Measurements from ENCODE around the gene SFN. TPM values are rescaled to one million over a fixed set of nuclear protein-coding genes. Genes with fewer than 3 reads are reported as not detected.

The SFN gene
- total and polyA plus RNA-seq, 2 of the 13 experiments (the other 11 are each of a cell fraction or from before 2014, with no cell fraction given) = 4.3 to 5.6 TPM

DNA sequence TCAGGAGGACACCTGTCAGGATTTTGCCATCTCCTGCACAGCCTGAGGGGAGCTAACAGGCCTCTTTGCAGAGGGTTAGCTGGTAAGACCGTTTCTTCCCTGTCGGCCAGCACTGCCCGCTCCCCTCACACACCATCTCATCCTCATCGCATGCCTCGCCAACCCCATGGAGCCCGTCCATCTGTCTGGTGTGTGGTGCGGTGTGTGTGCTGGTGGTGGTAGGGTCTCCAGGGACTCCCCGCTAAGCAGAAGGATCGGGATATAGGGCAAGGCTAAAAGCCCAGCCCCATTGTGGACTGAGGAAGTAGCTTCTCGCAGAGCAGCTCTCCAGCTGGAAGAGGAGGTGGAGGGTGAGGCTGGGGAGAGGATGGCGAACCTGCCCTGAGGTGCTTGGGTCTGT is 6.8 kb upstream of the SFN start:
- intact Hi-C loops (cut with micrococcal nuclease; ENCODE audit: unreplicated experiment) = no loop called here
- Histone ChIP-seq H3K9ac (ENCODE audit: insufficient read depth, low read depth, low read length) (no peak overlapping the region), H2AFZ (ENCODE audit: low read length) (no peak overlapping the region), H3K4me3 (replicated peaks in 1 of 3; ENCODE audit: insufficient read depth in 1 of 3, low read depth in 2 of 3, low read length in 3 of 3) (no peak overlapping the region), H4K20me1 (ENCODE audit: insufficient read depth, low read length) (no peaks in the 10 kb centered on the region), H3K27me3 (ENCODE audit: control insufficient read depth in 1 of 2, insufficient read depth in 2 of 2, low read length in 2 of 2) (no peaks in the 10 kb centered on the region), H3K36me3 (replicated peaks in 1 of 2; ENCODE audit: control insufficient read depth in 1 of 2, insufficient read depth in 2 of 2, low read length in 2 of 2) (peaks cover 19 to 28% of the 10 kb centered on the region in 2 experiments), H3K9me3 (ENCODE audit: low read length) (no peaks in the 10 kb centered on the region), H3K27ac (ENCODE audit: extremely low read length, insufficient read depth, low read length) (no peak overlapping the region), H3K4me1 (ENCODE audit: insufficient read depth, low read length) (peaks cover 2% of the 10 kb centered on the region; the same call in 1 of the 2 replicates), H3K79me2 (ENCODE audit: insufficient read depth, low read length) (no peaks in the 10 kb centered on the region), H3K4me2 (ENCODE audit: low read depth, low read length) (no peak overlapping the region)
- ChIA-PET POLR2A (no interaction called here), CTCF (ENCODE audit: low intra/inter-chr PET ratio, low total read pairs) (no interaction called here)
- TF ChIP-seq RFXAP (CRISPR knock-in tag; IDR thresholded peaks at IDR 0.05; ENCODE audit: borderline replicate concordance) (no peak), ARNTL (CRISPR knock-in tag; IDR thresholded peaks at IDR 0.05) (no peak), ZFP90 (CRISPR knock-in tag; IDR thresholded peaks at IDR 0.05; ENCODE audit: borderline replicate concordance) (no peak), FLYWCH1 (CRISPR knock-in tag; IDR thresholded peaks at IDR 0.05) (no peak), TBL1XR1 (IDR thresholded peaks at IDR 0.05; ENCODE audit: borderline replicate concordance, low read length, partially characterized antibody) (no peak), ZNF777 (CRISPR knock-in tag; IDR thresholded peaks at IDR 0.05) (no peak), TBP (CRISPR knock-in tag; IDR thresholded peaks at IDR 0.05) (no peak), IKZF1 (IDR thresholded peaks at IDR 0.05) (no peak), ZNF672 (CRISPR knock-in tag; IDR thresholded peaks at IDR 0.05) (no peak)
- TF ChIP-seq, protein P1, sequence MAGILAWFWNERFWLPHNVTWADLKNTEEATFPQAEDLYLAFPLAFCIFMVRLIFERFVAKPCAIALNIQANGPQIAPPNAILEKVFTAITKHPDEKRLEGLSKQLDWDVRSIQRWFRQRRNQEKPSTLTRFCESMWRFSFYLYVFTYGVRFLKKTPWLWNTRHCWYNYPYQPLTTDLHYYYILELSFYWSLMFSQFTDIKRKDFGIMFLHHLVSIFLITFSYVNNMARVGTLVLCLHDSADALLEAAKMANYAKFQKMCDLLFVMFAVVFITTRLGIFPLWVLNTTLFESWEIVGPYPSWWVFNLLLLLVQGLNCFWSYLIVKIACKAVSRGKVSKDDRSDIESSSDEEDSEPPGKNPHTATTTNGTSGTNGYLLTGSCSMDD (CRISPR knock-in tag; IDR thresholded peaks at IDR 0.05) = no peak
- FAIRE-seq (no peak), DNase-seq (ENCODE audit: low spot score) (no peak), ATAC-seq (no peak)
- WGBS (ENCODE audit: low lambda C conversion rate) = 97% methylated on average over 11 of the region's 11 CpGs
- in situ Hi-C loops (cut with HindIII; ENCODE audit: extremely low pct_ligation_motif_present, low pct_unique_long_range_greater_than_20kb) = no loop called here
- BruUV-seq (replicated peaks) = no TSS peak

Data from HepG2 (cell line).